ENCODE data around the gene AJM1. TPM values are rescaled to one million over a fixed set of nuclear protein-coding genes. Genes with fewer than 3 reads are reported as not detected.
"Not testable (repeated sequence)": the region's sequence is repeated elsewhere in the genome, so short reads cannot be mapped to it uniquely, and the experiment has no call there.

Gene AJM1
- 1.9 and 5.0 TPM in 2 replicates for total RNA-seq (2014; rRNA removed; shearing (Covaris generic); ENCODE audit: low replicate concordance)

DNA sequence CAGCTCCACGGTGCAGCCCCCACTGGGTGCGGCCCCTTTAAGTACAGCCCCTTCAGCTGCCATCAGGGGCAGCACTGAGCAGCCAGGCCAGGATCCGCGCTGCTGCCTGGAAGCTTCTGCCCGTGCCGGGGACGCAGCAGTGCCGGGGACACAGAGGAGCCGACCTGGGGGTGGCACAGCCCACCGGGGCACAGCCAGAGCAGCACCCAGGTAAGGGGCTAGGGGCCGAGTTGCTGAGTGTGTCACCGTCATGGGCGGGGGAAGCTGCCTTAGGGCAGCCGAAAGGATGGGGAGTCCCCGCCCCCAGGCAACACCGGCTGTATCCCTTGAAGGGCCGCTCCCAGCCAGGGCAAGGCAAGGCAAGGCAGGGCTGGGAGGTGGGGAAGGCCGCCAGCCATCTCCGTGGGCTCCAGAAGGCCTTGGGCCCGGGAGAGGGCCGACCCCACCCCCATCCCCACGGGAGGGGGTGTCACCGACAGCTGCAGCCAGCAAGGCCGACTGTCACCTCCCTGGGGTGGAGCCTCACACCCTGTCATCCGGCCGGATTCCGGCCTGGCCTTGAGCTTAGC is at the start of gene AJM1:
TSS of gene AJM1 (plus strand) at position 99 of the 569 bp plus-strand sequence. CDS start 1,937 bp downstream, outside the sequence.
- H3K9me3 ChIP-seq (ENCODE audit: low read length); H2AFZ ChIP-seq (ENCODE audit: low read length); H3K36me3 ChIP-seq (ENCODE audit: insufficient read depth, low read length); H3K79me2 ChIP-seq (ENCODE audit: low read length); H3K9me2 ChIP-seq (replicated peaks; ENCODE audit: insufficient read depth, low read length); H4K20me1 ChIP-seq (ENCODE audit: insufficient read depth, low read depth, low read length); H3K27me3 ChIP-seq (ENCODE audit: low read length): not testable (repeated sequence)
- Histone ChIP-seq H3K9ac (ENCODE audit: low read length) (peak within 1 kb of the TSS; percentile 71), H3K4me2 (ENCODE audit: low read depth, low read length, poor library complexity, severe bottlenecking) (peak within 1 kb of the TSS; percentile 91), H3K4me1 (ENCODE audit: low read length) (peaks cover 30% of the 10 kb centered on the region), H3K27ac (ENCODE audit: low read length) (peak within 1 kb of the TSS; percentile 51), H3K4me3 (ENCODE audit: low read length) (peak within 1 kb of the TSS; percentile 66; the same call in 1 of the 2 replicates)
- peak; percentile 94 for DNase-seq

DNA sequence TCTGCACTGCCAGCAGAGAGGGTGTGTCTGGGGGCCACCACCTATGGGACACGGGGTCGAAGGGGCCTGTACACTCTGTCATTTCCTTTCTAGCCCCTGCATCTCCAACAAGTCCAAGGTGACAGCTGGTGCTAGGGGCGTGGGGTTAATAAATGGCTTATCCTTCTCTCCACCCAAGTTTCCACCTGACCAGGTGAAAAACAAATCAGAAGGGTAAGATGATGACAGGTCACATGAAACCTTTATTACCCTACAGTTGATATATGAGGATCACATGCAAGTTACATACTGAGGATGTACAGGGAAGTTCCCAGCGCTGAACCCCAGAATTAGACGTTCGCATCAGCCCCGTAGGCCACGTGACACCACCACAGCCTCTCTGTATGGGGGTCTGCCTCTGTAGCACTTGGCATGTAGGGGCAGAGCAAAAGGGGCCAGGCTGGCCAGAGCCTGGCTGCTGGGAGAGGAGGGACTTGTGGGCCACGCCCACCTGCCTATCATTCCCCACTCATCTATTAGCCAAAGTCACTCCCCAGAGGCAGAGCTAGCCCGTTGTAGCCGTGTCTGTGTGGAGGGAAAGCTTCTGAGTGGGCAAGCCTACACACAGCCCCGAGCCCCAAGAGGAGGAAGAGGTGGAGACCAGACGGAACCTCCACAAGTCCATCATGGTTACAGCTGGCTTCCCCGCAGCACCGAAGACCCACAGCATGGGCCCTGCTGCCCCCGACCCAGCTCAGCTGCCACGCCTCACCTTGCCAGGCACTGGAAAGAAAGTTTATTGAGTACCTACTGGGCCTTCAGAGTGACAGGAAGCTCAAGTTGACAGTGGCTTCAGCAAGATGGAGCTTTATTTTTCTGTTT is 49.0 kb upstream of the AJM1 start:
- no peaks in the 10 kb centered on the region for H3K9me3 ChIP-seq (ENCODE audit: low read length)
- no peaks in the 10 kb centered on the region for H3K27me3 ChIP-seq (ENCODE audit: low read length)
- H3K79me2 ChIP-seq (ENCODE audit: low read length) = peaks cover 3% of the 10 kb centered on the region; the same call in 1 of the 2 replicates
- peaks cover 12% of the 10 kb centered on the region for H4K20me1 ChIP-seq (ENCODE audit: insufficient read depth, low read depth, low read length)
- peaks cover 61% of the 10 kb centered on the region for H3K4me1 ChIP-seq (ENCODE audit: low read length)
- H3K4me3 ChIP-seq (ENCODE audit: low read length) = no peak overlapping the region
- DNase-seq = peak; percentile 65
- no peak overlapping the region for H3K9ac ChIP-seq (ENCODE audit: low read length)
- H3K27ac ChIP-seq (ENCODE audit: low read length) = no peak overlapping the region
- H3K36me3 ChIP-seq (ENCODE audit: insufficient read depth, low read length) = no peaks in the 10 kb centered on the region
- no peaks in the 10 kb centered on the region for H3K9me2 ChIP-seq (replicated peaks; ENCODE audit: insufficient read depth, low read length)
- no peak overlapping the region for H3K4me2 ChIP-seq (ENCODE audit: low read depth, low read length, poor library complexity, severe bottlenecking)
- H2AFZ ChIP-seq (ENCODE audit: low read length) = no peak overlapping the region

DNA sequence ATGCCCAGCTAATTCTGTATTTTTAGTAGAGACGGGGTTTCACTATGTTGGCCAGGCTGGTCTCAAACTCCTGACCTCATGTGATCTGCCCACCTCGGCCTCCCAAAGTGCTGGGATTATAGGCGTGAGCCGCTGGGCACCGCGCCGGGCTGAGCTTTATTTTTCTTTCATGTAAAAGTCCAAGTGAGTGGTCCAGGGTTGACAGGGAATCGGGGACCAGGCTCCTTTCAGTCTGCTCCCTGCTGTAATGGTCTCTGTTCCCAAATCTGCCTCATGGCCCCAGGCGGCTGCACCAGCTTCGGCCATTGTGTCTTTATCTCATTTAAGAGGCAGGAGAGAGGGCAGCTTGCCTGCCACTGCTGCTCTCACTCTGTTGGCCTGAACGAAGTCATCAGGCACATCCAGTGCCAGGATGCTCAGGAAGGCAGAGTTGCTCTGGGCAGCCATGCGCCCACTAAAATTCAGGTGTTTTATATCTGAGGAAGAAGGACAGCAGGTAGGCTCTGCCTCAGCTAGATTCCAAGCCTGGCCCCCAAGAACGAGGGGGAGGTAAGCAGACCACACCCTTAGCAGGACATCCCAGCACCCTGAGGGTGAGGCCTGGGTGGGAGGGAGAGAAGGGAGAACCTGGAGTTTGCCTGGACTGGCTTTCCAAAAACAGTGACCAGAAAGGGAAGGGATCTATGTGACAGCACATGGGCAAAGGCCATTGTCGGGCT is 47.8 kb upstream of the AJM1 start:
- Histone ChIP-seq H3K4me1 (ENCODE audit: low read length) (peaks cover 64% of the 10 kb centered on the region), H4K20me1 (ENCODE audit: insufficient read depth, low read depth, low read length) (peaks cover 12% of the 10 kb centered on the region), H3K27ac (ENCODE audit: low read length) (no peak overlapping the region), H3K9me3 (ENCODE audit: low read length) (no peaks in the 10 kb centered on the region), H3K9ac (ENCODE audit: low read length) (peak overlapping the region; percentile 9; the same call in 1 of the 2 replicates), H3K9me2 (replicated peaks; ENCODE audit: insufficient read depth, low read length) (no peaks in the 10 kb centered on the region), H2AFZ (ENCODE audit: low read length) (no peak overlapping the region), H3K36me3 (ENCODE audit: insufficient read depth, low read length) (no peaks in the 10 kb centered on the region), H3K79me2 (ENCODE audit: low read length) (peaks cover 3% of the 10 kb centered on the region; the same call in 1 of the 2 replicates), H3K4me2 (ENCODE audit: low read depth, low read length, poor library complexity, severe bottlenecking) (no peak overlapping the region), H3K27me3 (ENCODE audit: low read length) (no peaks in the 10 kb centered on the region), H3K4me3 (ENCODE audit: low read length) (no peak overlapping the region)
- no peak for DNase-seq

DNA sequence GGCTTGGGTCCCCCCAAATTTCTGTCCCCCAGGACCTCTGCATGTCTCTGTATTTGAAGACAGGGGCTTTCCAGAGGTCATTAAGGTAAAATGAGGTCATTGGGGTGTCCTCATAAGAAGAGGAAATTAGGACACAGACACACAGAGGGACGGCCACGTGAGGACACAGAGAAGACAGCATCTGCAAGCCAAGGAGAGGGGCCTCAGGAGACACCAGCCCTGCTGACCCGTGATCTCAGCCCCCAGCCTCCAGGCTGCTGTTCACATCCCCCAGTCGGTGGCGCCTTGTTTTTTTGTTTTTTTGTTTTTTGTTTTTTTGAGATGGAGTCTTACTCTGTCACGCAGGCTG is 47.3 kb upstream of the AJM1 start:
- Histone ChIP-seq H3K4me1 (ENCODE audit: low read length) (peaks cover 69% of the 10 kb centered on the region), H3K79me2 (ENCODE audit: low read length) (peaks cover 3% of the 10 kb centered on the region; the same call in 1 of the 2 replicates), H3K9ac (ENCODE audit: low read length) (peak overlapping the region; percentile 9; the same call in 1 of the 2 replicates), H3K4me3 (ENCODE audit: low read length) (no peak overlapping the region), H3K9me3 (ENCODE audit: low read length) (no peaks in the 10 kb centered on the region), H4K20me1 (ENCODE audit: insufficient read depth, low read depth, low read length) (peaks cover 12% of the 10 kb centered on the region), H3K36me3 (ENCODE audit: insufficient read depth, low read length) (no peaks in the 10 kb centered on the region), H3K4me2 (ENCODE audit: low read depth, low read length, poor library complexity, severe bottlenecking) (no peak overlapping the region), H2AFZ (ENCODE audit: low read length) (no peak overlapping the region), H3K9me2 (replicated peaks; ENCODE audit: insufficient read depth, low read length) (no peaks in the 10 kb centered on the region), H3K27me3 (ENCODE audit: low read length) (no peaks in the 10 kb centered on the region), H3K27ac (ENCODE audit: low read length) (no peak overlapping the region)
- no peak for DNase-seq

DNA sequence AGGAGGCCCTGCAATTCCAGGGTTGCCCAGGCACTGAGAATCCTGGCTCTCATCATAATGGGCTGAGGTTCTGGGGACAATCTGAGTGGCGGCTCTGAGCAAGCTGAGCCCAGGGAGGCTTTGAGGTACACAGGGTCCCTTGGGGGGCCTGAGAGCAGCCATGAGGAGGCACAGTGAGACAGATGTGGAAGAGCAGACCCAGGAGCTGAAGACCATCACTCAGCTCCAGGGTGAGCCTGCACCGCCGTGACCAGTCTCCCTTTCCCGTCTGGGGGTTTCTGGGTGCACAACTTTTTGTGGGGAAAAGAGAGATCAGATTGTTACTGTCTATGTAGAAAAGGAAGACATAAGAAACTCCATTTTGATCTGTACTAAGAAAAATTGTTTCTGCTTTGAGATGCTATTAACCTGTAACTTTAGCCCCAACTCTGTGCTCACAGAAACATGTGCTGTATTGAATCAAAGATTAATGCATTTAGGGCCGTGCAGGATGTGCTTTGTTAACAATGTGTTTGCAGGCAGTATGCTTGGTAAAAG is 46.0 kb upstream of the AJM1 start, which contains the start of gene CCDC183:
TSS of gene CCDC183 (plus strand) at position 101 of the 537 bp plus-strand sequence. CDS start at position 161, 60 bp downstream.
- no peak for DNase-seq
- Histone ChIP-seq H3K36me3 (ENCODE audit: insufficient read depth, low read length) (no peaks in the 10 kb centered on the region), H3K4me1 (ENCODE audit: low read length) (peaks cover 73% of the 10 kb centered on the region), H2AFZ (ENCODE audit: low read length) (no peak within 1 kb of the TSS), H3K9me2 (replicated peaks; ENCODE audit: insufficient read depth, low read length) (no peaks in the 10 kb centered on the region), H3K27ac (ENCODE audit: low read length) (peak within 1 kb of the TSS; percentile 64), H3K9ac (ENCODE audit: low read length) (peak within 1 kb of the TSS; percentile 43), H3K79me2 (ENCODE audit: low read length) (peaks cover 3% of the 10 kb centered on the region; the same call in 1 of the 2 replicates), H3K27me3 (ENCODE audit: low read length) (no peaks in the 10 kb centered on the region), H3K4me3 (ENCODE audit: low read length) (peak within 1 kb of the TSS; percentile 18; the same call in 1 of the 2 replicates), H4K20me1 (ENCODE audit: insufficient read depth, low read depth, low read length) (peaks cover 21% of the 10 kb centered on the region), H3K9me3 (ENCODE audit: low read length) (no peaks in the 10 kb centered on the region), H3K4me2 (ENCODE audit: low read depth, low read length, poor library complexity, severe bottlenecking) (peak within 1 kb of the TSS; percentile 44)

DNA sequence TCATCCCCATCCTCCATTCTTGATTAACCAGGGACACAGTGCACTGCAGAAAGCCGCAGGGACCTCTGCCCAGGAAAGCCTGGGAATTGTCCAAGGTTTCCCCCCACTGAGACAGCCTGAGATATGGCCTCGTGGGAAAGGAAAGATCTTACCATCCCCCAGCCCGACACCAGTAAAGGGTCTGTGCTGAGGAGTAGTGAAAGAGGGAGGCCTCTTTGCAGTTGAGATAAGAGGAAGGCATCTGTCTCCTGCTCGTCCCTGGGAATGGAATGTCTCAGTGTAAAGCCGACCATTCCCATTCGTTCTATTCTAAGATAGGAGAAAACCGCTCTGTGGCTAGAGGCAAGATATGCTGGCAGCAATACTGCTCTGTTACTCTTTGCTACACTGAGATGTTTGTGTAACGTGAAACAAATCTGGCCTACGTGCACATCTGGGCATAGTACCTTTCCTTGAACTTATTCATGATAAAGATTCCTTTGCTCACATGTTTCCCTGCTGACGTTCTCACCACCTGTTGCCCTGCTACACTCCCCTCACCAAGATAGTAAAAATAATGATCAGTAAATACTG is 45.4 kb upstream of the AJM1 start:
- H2AFZ ChIP-seq (ENCODE audit: low read length); H3K9me2 ChIP-seq (replicated peaks; ENCODE audit: insufficient read depth, low read length); H3K27me3 ChIP-seq (ENCODE audit: low read length); H3K79me2 ChIP-seq (ENCODE audit: low read length); H3K36me3 ChIP-seq (ENCODE audit: insufficient read depth, low read length); H3K4me3 ChIP-seq (ENCODE audit: low read length); DNase-seq; H3K9me3 ChIP-seq (ENCODE audit: low read length): not testable (repeated sequence)
- Histone ChIP-seq H3K27ac (ENCODE audit: low read length) (peak overlapping the region; percentile 64), H3K4me1 (ENCODE audit: low read length) (peaks cover 69% of the 10 kb centered on the region), H3K9ac (ENCODE audit: low read length) (peak overlapping the region; percentile 17; the same call in 1 of the 2 replicates), H3K4me2 (ENCODE audit: low read depth, low read length, poor library complexity, severe bottlenecking) (peak overlapping the region; percentile 44), H4K20me1 (ENCODE audit: insufficient read depth, low read depth, low read length) (peaks cover 20% of the 10 kb centered on the region)

DNA sequence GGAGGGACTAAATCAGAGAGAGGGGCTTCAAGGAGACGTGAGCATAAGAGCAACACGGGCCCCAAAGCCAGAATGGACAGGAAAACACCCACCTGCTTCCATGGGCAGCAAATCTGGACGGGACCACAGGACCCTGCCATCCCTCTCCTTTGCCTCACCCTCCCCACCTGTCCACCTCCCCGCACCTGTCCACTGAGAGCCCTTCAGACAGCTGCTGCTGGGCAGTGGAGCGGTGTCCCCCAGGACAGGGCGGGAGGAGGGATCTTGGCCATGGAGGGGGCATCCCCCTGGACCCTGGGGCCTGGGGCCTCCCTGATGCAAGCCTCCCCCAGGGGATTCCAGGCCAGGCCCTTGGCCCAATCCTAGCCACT is 43.6 kb upstream of the AJM1 start:
- Histone ChIP-seq H4K20me1 (ENCODE audit: insufficient read depth, low read depth, low read length) (0 out of 2 replicates have a peak, but pooled peaks cover 8% of the 10 kb centered on the region), H3K79me2 (ENCODE audit: low read length) (no peaks in the 10 kb centered on the region), H3K9me3 (ENCODE audit: low read length) (no peaks in the 10 kb centered on the region), H3K27me3 (ENCODE audit: low read length) (no peaks in the 10 kb centered on the region), H3K27ac (ENCODE audit: low read length) (no peak overlapping the region), H3K36me3 (ENCODE audit: insufficient read depth, low read length) (no peaks in the 10 kb centered on the region), H3K4me1 (ENCODE audit: low read length) (peaks cover 51% of the 10 kb centered on the region), H2AFZ (ENCODE audit: low read length) (no peak overlapping the region), H3K4me2 (ENCODE audit: low read depth, low read length, poor library complexity, severe bottlenecking) (no peak overlapping the region), H3K9ac (ENCODE audit: low read length) (no peak overlapping the region), H3K9me2 (replicated peaks; ENCODE audit: insufficient read depth, low read length) (no peaks in the 10 kb centered on the region), H3K4me3 (ENCODE audit: low read length) (no peak overlapping the region)
- no peak for DNase-seq

Data from Karpas-422 (cell line).